ENCODE measurements around the gene N4BP3.

DNA sequence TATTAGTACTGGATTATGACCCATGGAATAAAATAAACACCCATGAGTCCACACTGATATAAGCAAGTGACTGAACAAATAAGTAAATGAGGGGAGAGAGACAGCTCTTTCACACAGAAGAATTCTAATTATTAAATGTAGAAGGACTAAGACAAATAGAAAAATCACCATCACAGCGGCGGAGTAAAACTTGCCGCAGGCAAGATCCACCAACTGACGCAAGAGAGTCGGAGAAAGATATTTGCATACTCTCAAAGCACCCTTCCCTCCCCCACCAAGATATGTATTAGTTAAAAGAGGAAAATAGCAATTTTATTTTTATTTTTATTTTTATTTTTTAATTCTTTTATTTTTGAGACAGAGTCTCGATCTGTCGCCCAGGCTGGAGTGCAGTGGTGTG, 14.6 kb upstream of the N4BP3 start:
- TF ChIP-seq POLR2A (IDR thresholded peaks at IDR 0.05): no peak
- TF ChIP-seq, protein P1, sequence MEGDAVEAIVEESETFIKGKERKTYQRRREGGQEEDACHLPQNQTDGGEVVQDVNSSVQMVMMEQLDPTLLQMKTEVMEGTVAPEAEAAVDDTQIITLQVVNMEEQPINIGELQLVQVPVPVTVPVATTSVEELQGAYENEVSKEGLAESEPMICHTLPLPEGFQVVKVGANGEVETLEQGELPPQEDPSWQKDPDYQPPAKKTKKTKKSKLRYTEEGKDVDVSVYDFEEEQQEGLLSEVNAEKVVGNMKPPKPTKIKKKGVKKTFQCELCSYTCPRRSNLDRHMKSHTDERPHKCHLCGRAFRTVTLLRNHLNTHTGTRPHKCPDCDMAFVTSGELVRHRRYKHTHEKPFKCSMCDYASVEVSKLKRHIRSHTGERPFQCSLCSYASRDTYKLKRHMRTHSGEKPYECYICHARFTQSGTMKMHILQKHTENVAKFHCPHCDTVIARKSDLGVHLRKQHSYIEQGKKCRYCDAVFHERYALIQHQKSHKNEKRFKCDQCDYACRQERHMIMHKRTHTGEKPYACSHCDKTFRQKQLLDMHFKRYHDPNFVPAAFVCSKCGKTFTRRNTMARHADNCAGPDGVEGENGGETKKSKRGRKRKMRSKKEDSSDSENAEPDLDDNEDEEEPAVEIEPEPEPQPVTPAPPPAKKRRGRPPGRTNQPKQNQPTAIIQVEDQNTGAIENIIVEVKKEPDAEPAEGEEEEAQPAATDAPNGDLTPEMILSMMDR (IDR thresholded peaks at IDR 0.05): no peak
- no peak for TF ChIP-seq POLR2AphosphoS5 (IDR thresholded peaks at IDR 0.05)
